Thymus (tissue), 11 donors: Measurements from ENCODE around the gene KRT77. TPM values are rescaled to one million over a fixed set of nuclear protein-coding genes. Genes with fewer than 3 reads are reported as not detected.
"Not testable (repeated sequence)": the region's sequence is repeated elsewhere in the genome, so short reads cannot be mapped to it uniquely, and the experiment has no call there.

Experiments
- DNase-seq, 9 donors: peaks; one replicate each; pipeline ENCODE4 v3.0.0-alpha.2; 2013; ENCODE audit warnings: low spot score in 9 of 9, low read depth in 6 of 9, missing footprints in 1 of 9
- H3K27ac ChIP-seq, 2 donors: one replicate each; pipeline ENCODE4 v1.5.1; 2013; ENCODE audit warnings: control low read depth in 1 of 2, low read depth in 1 of 2, low read length in 1 of 2, mild to moderate bottlenecking in 1 of 2, moderate library complexity in 1 of 2
- H3K27me3 ChIP-seq, 2 donors: one replicate each; pipeline ENCODE4 v1.5.1; 2013; ENCODE audit warnings: low read length in 1 of 2; ENCODE audit not compliant: control insufficient read depth in 2 of 2, insufficient read depth in 1 of 2
- H3K36me3 ChIP-seq, 2 donors: one replicate each; pipeline ENCODE4 v1.5.1; 2013; ENCODE audit warnings: low read length in 1 of 2, mild to moderate bottlenecking in 1 of 2, moderate library complexity in 1 of 2; ENCODE audit not compliant: control insufficient read depth in 2 of 2, insufficient read depth in 2 of 2
- H3K4me1 ChIP-seq, 2 donors: one replicate each; pipeline ENCODE4 v1.5.1; 2013; ENCODE audit warnings: low read length in 2 of 2; ENCODE audit not compliant: control insufficient read depth in 2 of 2, insufficient read depth in 2 of 2
- H3K4me3 ChIP-seq, 2 donors: one replicate each; pipeline ENCODE4 v1.5.1; 2013; ENCODE audit warnings: low read length in 2 of 2, control low read depth in 1 of 2, mild to moderate bottlenecking in 1 of 2
- H3K9me3 ChIP-seq, 2 donors: one replicate each; pipeline ENCODE4 v1.5.1; 2013; ENCODE audit warnings: low read length in 1 of 2, mild to moderate bottlenecking in 1 of 2; ENCODE audit not compliant: control insufficient read depth in 2 of 2, insufficient read depth in 1 of 2
- WGBS: extraction: QIAGEN DNeasy Blood & Tissue Kit; methylation state at CpG from one replicate; pipeline ENCODE4 v1.1.7; 2013; 5-methylcytosine and 5-hydroxymethylcytosine counted together
- polyA plus RNA-seq: library from polyadenylated mRNA; stranded (reverse); fragments of 200-250 nt; gene quantifications from one replicate; pipeline ENCODE4 v1.2.3, GENCODE V29; 2013
- total RNA-seq: library from RNA; stranded (reverse); fragments of 120-200 nt; gene quantifications from one replicate; pipeline ENCODE4 v1.2.4, GENCODE V29; 2013
- donor health status: healthy.

KRT77 gene
- total and polyA plus RNA-seq, 2 donors: 0.66 to 4.1 TPM

- H3K9me3 ChIP-seq: no peaks in the 10 kb centered on the region
- WGBS: over 99% methylated on average over 3 of the region's 3 CpGs
- no peaks in the 10 kb centered on the region for H3K4me1 ChIP-seq
- no peak overlapping the region for H3K27ac ChIP-seq
- H3K27me3 ChIP-seq: peaks cover 0 to 2% of the 10 kb centered on the region in 2 donors
- H3K4me3 ChIP-seq: no peak overlapping the region
- DNase-seq: no peak
- H3K36me3 ChIP-seq: no peaks in the 10 kb centered on the region
These were observed 32.4 kb downstream of the KRT77 start for GRCh38 chr12:52670961-52671360.

DNA sequence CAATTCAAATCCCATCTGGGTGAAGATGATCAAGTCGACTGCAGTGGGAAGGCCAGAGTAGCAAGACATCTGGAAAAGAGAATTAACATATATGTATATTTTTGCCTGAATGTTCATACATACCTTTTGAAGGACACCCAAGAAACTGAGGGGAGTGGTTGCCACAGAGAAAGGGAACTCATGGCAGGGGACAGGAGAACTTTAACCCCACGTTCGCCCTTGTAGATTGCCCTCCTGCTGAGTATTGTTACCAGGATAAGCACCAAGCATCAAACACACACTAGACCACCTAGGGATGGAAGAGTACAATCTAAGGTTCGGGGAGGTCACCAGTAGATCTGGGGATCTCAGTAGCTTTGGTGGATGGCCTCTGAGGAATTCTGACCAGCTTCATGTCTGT, 32.8 kb downstream of the KRT77 start:
- Histone ChIP-seq H3K4me3 (no peak overlapping the region), H3K4me1 (no peaks in the 10 kb centered on the region), H3K36me3 (no peaks in the 10 kb centered on the region), H3K27me3 (peaks cover 0 to 2% of the 10 kb centered on the region in 2 donors), H3K27ac (no peak overlapping the region), H3K9me3 (no peaks in the 10 kb centered on the region)
- 96% methylated on average over 4 of the region's 4 CpGs for WGBS
- no peak for DNase-seq

GRCh38 chr12:52669941-52670340, 33.4 kb downstream of the KRT77 start:
- DNase-seq, H3K9me3 ChIP-seq, H3K36me3 ChIP-seq, H3K27me3 ChIP-seq, H3K4me1 ChIP-seq, H3K4me3 ChIP-seq, H3K27ac ChIP-seq: not testable (repeated sequence)
- over 99% methylated on average over 3 of the region's 3 CpGs for WGBS

GRCh38 chr12:52669426-52669825, 33.9 kb downstream of the KRT77 start:
- H3K9me3 ChIP-seq: no peaks in the 10 kb centered on the region
- no peak for DNase-seq

GRCh38 chr12:52667931-52668330, 35.4 kb downstream of the KRT77 start:
- Histone ChIP-seq H3K9me3 (no peaks in the 10 kb centered on the region), H3K4me3 (no peak overlapping the region)
- 88% methylated on average over 7 of the region's 7 CpGs for WGBS

More at GRCh38 chr12:52669426-52669825, 33.9 kb downstream of the KRT77 start:
- Histone ChIP-seq H3K27me3 (peaks cover 0 to 2% of the 10 kb centered on the region in 2 donors), H3K4me1 (no peaks in the 10 kb centered on the region), H3K36me3 (no peaks in the 10 kb centered on the region), H3K27ac (no peak overlapping the region), H3K4me3 (no peak overlapping the region)

DNA sequence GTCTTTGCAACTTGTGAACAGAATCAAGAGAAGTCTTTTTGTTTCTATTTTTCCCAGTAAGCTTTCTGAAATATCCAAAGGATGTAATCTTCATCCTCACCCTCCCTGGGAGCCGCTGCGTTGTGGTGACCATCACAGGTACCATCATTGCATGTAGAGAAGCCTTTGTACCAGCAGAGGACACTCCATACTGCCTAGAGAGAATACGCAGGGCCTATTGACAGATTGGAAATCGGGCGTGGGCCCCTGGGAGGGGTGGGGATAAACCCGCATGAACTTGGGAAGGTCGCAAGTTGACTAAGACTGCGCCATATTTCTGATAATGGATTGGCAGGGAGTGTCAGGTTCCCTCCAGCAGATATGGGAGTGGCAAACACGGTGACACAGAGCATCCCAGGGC, 35.8 kb downstream of the KRT77 start:
- H3K9me3 ChIP-seq: no peaks in the 10 kb centered on the region
- peaks cover 0 to under 1% of the 10 kb centered on the region in 2 donors for H3K27me3 ChIP-seq
- DNase-seq: no peak
- peaks cover 0 to under 1% of the 10 kb centered on the region in 2 donors for H3K4me1 ChIP-seq
- no peaks in the 10 kb centered on the region for H3K36me3 ChIP-seq
- no peak overlapping the region for H3K4me3 ChIP-seq
- no peak overlapping the region for H3K27ac ChIP-seq
- WGBS: 86% methylated on average over 9 of the region's 9 CpGs

More at GRCh38 chr12:52667931-52668330, 35.4 kb downstream of the KRT77 start:
- DNase-seq: no peak
- H3K36me3 ChIP-seq: no peaks in the 10 kb centered on the region
- H3K27me3 ChIP-seq: peaks cover 0 to 2% of the 10 kb centered on the region in 2 donors
- H3K27ac ChIP-seq: no peak overlapping the region
- no peaks in the 10 kb centered on the region for H3K4me1 ChIP-seq

GRCh38 chr12:52666471-52666870, 36.9 kb downstream of the KRT77 start:
- 94% methylated on average over 3 of the region's 3 CpGs for WGBS
- H3K4me1 ChIP-seq: peaks cover 0 to 7% of the 10 kb centered on the region in 2 donors
- no peaks in the 10 kb centered on the region for H3K36me3 ChIP-seq
- no peak overlapping the region for H3K27ac ChIP-seq
- no peak for DNase-seq
- H3K9me3 ChIP-seq: no peaks in the 10 kb centered on the region
- H3K27me3 ChIP-seq: no peaks in the 10 kb centered on the region
- H3K4me3 ChIP-seq: no peak overlapping the region

- H3K27ac ChIP-seq: no peak overlapping the region
- no peaks in the 10 kb centered on the region for H3K36me3 ChIP-seq
- no peaks in the 10 kb centered on the region for H3K27me3 ChIP-seq
- DNase-seq: no peak
- peaks cover 0 to 7% of the 10 kb centered on the region in 2 donors for H3K4me1 ChIP-seq
- no peaks in the 10 kb centered on the region for H3K9me3 ChIP-seq
- no peak overlapping the region for H3K4me3 ChIP-seq
These were observed 39.9 kb downstream of the KRT77 start for GRCh38 chr12:52663420-52663819.

- peaks cover 0 to 7% of the 10 kb centered on the region in 2 donors for H3K4me1 ChIP-seq
- no peaks in the 10 kb centered on the region for H3K9me3 ChIP-seq
- H3K27ac ChIP-seq: no peak overlapping the region
- DNase-seq: no peak
- no peaks in the 10 kb centered on the region for H3K36me3 ChIP-seq
- H3K4me3 ChIP-seq: no peak overlapping the region
- no peaks in the 10 kb centered on the region for H3K27me3 ChIP-seq
These were observed 40.5 kb downstream of the KRT77 start for GRCh38 chr12:52662918-52663229.
